Right lobe of liver (tissue), 4 donors: ENCODE results near the gene VENTX.

ENCODE experiments used
- POLR2A ChIP-seq: fragments of 450-650 bp; IDR thresholded peaks from one replicate; pipeline ENCODE4 v1.6.1; 2017; ENCODE audit warnings: antibody characterized with exemption, mild to moderate bottlenecking
- TF ChIP-seq, protein P1 (sequence below), 4 donors: fragments of 200-600 bp in 3 of 4; fragments of 450-650 bp in 1 of 4; IDR thresholded peaks; one replicate each; pipeline versions ENCODE4 v1.5.1 to v1.8.0; 2016 to 2022; ENCODE audit warnings: antibody characterized with exemption in 4 of 4, mild to moderate bottlenecking in 2 of 4
- donor health status: DM: no; HTN: no; CAD: no.
- donor health status: DM: no; HTN: no; CAD: no.
- donor health status: DM: no; HTN: yes; CAD: no.

DNA sequence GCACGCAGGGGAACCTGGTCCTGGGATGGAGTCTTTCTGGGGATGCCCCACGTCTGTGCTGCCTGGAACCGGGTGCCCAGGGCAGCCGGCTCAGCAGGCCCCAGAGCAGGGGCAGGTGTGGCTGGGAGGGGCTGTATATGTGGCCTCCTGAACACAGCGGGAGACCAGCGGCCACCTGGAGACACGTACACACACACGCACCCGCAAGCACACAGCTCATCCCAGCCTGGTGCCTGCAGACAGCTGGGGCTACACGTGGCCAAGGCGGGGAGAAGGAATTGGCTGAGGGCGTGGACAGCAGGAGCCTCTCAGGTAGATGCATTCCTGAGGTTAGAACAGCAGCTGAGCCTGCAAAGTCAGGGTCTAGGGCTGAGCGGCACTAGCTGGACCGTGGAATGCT is 25.0 kb downstream of the VENTX start:
- TF ChIP-seq POLR2A, result no peak
- TF ChIP-seq, protein P1, sequence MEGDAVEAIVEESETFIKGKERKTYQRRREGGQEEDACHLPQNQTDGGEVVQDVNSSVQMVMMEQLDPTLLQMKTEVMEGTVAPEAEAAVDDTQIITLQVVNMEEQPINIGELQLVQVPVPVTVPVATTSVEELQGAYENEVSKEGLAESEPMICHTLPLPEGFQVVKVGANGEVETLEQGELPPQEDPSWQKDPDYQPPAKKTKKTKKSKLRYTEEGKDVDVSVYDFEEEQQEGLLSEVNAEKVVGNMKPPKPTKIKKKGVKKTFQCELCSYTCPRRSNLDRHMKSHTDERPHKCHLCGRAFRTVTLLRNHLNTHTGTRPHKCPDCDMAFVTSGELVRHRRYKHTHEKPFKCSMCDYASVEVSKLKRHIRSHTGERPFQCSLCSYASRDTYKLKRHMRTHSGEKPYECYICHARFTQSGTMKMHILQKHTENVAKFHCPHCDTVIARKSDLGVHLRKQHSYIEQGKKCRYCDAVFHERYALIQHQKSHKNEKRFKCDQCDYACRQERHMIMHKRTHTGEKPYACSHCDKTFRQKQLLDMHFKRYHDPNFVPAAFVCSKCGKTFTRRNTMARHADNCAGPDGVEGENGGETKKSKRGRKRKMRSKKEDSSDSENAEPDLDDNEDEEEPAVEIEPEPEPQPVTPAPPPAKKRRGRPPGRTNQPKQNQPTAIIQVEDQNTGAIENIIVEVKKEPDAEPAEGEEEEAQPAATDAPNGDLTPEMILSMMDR (IDR thresholded peaks at IDR 0.05), result no peak
